OCI-LY7 (cell line): ENCODE measurements around the gene KDM2B. TPM values are rescaled to one million over a fixed set of nuclear protein-coding genes. Genes with fewer than 3 reads are reported as not detected.

ENCODE experiments used
- BruUV-seq: library from RNA; stranded (reverse); fragments of 400-500 nt; replicated peaks from 2 replicates; lab custom pipeline; 2021; lab: Mats Ljungman, UMichigan
- CTCF ChIA-PET: fragments of 300-600 bp; sonication (Branson Sonifier 250); formaldehyde crosslinking; loops from one replicate; lab custom pipeline; 2022; ENCODE audit warnings: antibody characterized with exemption; ENCODE audit not compliant: unreplicated experiment; lab: Charles Lee
- POLR2A ChIA-PET: fragments of 300-600 bp; sonication (Branson Sonifier 250); formaldehyde crosslinking; loops from one replicate; lab custom pipeline; 2022; ENCODE audit warnings: antibody characterized with exemption; lab: Charles Lee
- DNase-seq: peaks from one replicate; pipeline ENCODE4 v3.0.0-alpha.2; 2015; ENCODE audit warnings: low spot score
- H2AFZ ChIP-seq: fragments of 200-600 bp; sonication (generic), shearing (Covaris generic); 2 replicates; pipeline ENCODE4 v1.6.1; 2014; ENCODE audit warnings: mild to moderate bottlenecking, antibody characterized with exemption, low read length, moderate library complexity
- H3K27ac ChIP-seq: fragments of 200-600 bp; sonication (generic); 2 replicates; pipeline ENCODE4 v1.5.1; 2014; ENCODE audit warnings: mixed run types, low read depth, mild to moderate bottlenecking, moderate library complexity, low read length, inconsistent platforms; ENCODE audit not compliant: poor library complexity, severe bottlenecking
- H3K36me3 ChIP-seq: fragments of 200-600 bp; sonication (generic); 2 replicates; pipeline ENCODE4 v1.6.1; 2014; ENCODE audit warnings: mild to moderate bottlenecking, antibody characterized with exemption, low read length, moderate library complexity, mixed read lengths; ENCODE audit not compliant: insufficient read depth
- H3K4me1 ChIP-seq: fragments of 200-600 bp; sonication (generic); 2 replicates; pipeline ENCODE4 v1.5.1; 2014; ENCODE audit warnings: mild to moderate bottlenecking, low read length; ENCODE audit not compliant: insufficient read depth, poor library complexity, severe bottlenecking
- H3K4me2 ChIP-seq: fragments of 200-600 bp; sonication (generic); 2 replicates; pipeline ENCODE4 v1.6.1; 2014; ENCODE audit warnings: mild to moderate bottlenecking, low read length
- H3K4me3 ChIP-seq: fragments of 200-600 bp; sonication (generic); 2 replicates; pipeline ENCODE4 v1.5.1; 2014; ENCODE audit warnings: mild to moderate bottlenecking, low read depth, low read length; ENCODE audit not compliant: poor library complexity, severe bottlenecking
- H3K79me2 ChIP-seq: fragments of 200-600 bp; sonication (generic); 2 replicates; pipeline ENCODE4 v1.6.1; 2016; ENCODE audit warnings: low read depth, mild to moderate bottlenecking, low read length, moderate library complexity, mixed read lengths; ENCODE audit not compliant: insufficient read depth
- H3K9me2 ChIP-seq: fragments of 200-600 bp; sonication (generic); 2 replicates; pipeline ENCODE4 v1.6.1; 2016; ENCODE audit warnings: mild to moderate bottlenecking, low read length, mixed read lengths; ENCODE audit not compliant: insufficient read depth
- H3K9me3 ChIP-seq: fragments of 200-600 bp; sonication (generic); 2 replicates; pipeline ENCODE4 v1.6.1; 2014; ENCODE audit warnings: mild to moderate bottlenecking, mixed run types, low read length, mixed read lengths
- H4K20me1 ChIP-seq: fragments of 200-600 bp; sonication (generic); 2 replicates; pipeline ENCODE4 v1.6.1; 2014; ENCODE audit warnings: mild to moderate bottlenecking, antibody characterized with exemption, low read length, moderate library complexity, mixed read lengths; ENCODE audit not compliant: insufficient read depth
- CTCF ChIP-seq: fragments of 200-600 bp; sonication (generic); conservative IDR thresholded peaks from 2 replicates; pipeline ENCODE4 v1.5.1; 2014; ENCODE audit warnings: mild to moderate bottlenecking, antibody characterized with exemption, low read length, moderate library complexity, mixed read lengths
- EZH2phosphoT487 ChIP-seq: fragments of 200-600 bp; sonication (generic); IDR thresholded peaks from 2 replicates; pipeline ENCODE4 v1.6.1; 2018; ENCODE audit warnings: low read depth, borderline replicate concordance, mild to moderate bottlenecking, mixed run types, antibody characterized with exemption, low read length, moderate library complexity, mixed read lengths
- intact Hi-C: fragments of 100-400 bp; cut with micrococcal nuclease; formaldehyde crosslinking; loops from one replicate; pipeline ENCODE4 v1.10.0; 2022; ENCODE audit not compliant: unreplicated experiment
- total RNA-seq, 2 experiments: library from RNA; depleted of rRNA in 1 of 2; stranded (reverse); fragments of >200 nt in 1 of 2; shearing (Covaris generic) in 1 of 2; gene quantifications; 2 replicates each; pipeline ENCODE4 v1.2.3, GENCODE V29; 2014 to 2022

The KDM2B gene
- total RNA-seq, 2 experiments from 2014 or later = 78.5 to 88.0 TPM

- Histone ChIP-seq H3K4me3 (no peak overlapping the region), H3K79me2 (peaks cover 11% of the 10 kb centered on the region; the same call in 1 of the 2 replicates), H3K27ac (no peak overlapping the region), H3K4me1 (peaks cover 15% of the 10 kb centered on the region), H3K4me2 (no peak overlapping the region), H2AFZ (no peak overlapping the region), H4K20me1 (no peaks in the 10 kb centered on the region), H3K36me3 (peaks cover 97% of the 10 kb centered on the region), H3K9me2 (no peaks in the 10 kb centered on the region), H3K9me3 (no peaks in the 10 kb centered on the region)
- intact Hi-C loops = no loop called here
- no peak for DNase-seq
- CTCF ChIA-PET = no interaction called here
- POLR2A ChIA-PET = interaction anchor here (0.6 to 1.0 kb wide), 3 partner anchors 16 to 68 kb away, joined by 3 to 4 read pairs (median 3); no protein-coding TSS in a partner anchor
- BruUV-seq = no TSS peak
- TF ChIP-seq EZH2phosphoT487 (no peak), CTCF (no peak)
These were observed 160.7 kb downstream of the KDM2B start for GRCh38 chr12:121420109-121420508.

- Histone ChIP-seq H3K4me2 (no peak overlapping the region), H3K4me1 (no peaks in the 10 kb centered on the region), H3K27ac (no peak overlapping the region), H4K20me1 (no peaks in the 10 kb centered on the region), H2AFZ (no peak overlapping the region), H3K36me3 (peaks cover 91% of the 10 kb centered on the region), H3K9me3 (no peaks in the 10 kb centered on the region), H3K9me2 (no peaks in the 10 kb centered on the region), H3K4me3 (no peak overlapping the region), H3K79me2 (peaks cover 19% of the 10 kb centered on the region; the same call in 1 of the 2 replicates)
- intact Hi-C loops = no loop called here
- TF ChIP-seq EZH2phosphoT487 (no peak), CTCF (no peak)
- CTCF ChIA-PET = no interaction called here
- no peak for DNase-seq
- no TSS peak for BruUV-seq
- POLR2A ChIA-PET = interaction anchor here (1.3 to 3.5 kb wide), 2 partner anchors 17 to 47 kb away, joined by 4 to 23 read pairs; partner anchors contain the start of gene RNF34
These were observed 163.0 kb downstream of the KDM2B start for GRCh38 chr12:121417847-121418246.

- no peak for TF ChIP-seq CTCF
- no peak for TF ChIP-seq EZH2phosphoT487
- Histone ChIP-seq H3K4me2 (no peak overlapping the region), H3K9me2 (no peaks in the 10 kb centered on the region), H3K9me3 (no peaks in the 10 kb centered on the region), H3K79me2 (peaks cover 27% of the 10 kb centered on the region; the same call in 1 of the 2 replicates), H3K27ac (no peak overlapping the region), H3K36me3 (peaks cover 66% of the 10 kb centered on the region), H3K4me3 (no peak overlapping the region), H2AFZ (no peak overlapping the region), H4K20me1 (no peaks in the 10 kb centered on the region), H3K4me1 (no peaks in the 10 kb centered on the region)
- ChIA-PET CTCF (no interaction called here), POLR2A (interaction anchor here (0.6 to 1.0 kb wide), 5 partner anchors 9 to 191 kb away, joined by 3 to 8 read pairs (median 3); no protein-coding TSS in a partner anchor)
- intact Hi-C loops = no loop called here
- DNase-seq = no peak
- no TSS peak for BruUV-seq
These were observed 166.9 kb downstream of the KDM2B start for GRCh38 chr12:121413917-121414316.
